IMR-90 (cell line): ENCODE measurements around the gene HAGHL.

Source experiments
- BHLHE40 ChIP-seq: fragments of 150-350 bp; IDR thresholded peaks from 2 replicates; pipeline ENCODE4 v1.6.1; 2016; ENCODE audit warnings: mild to moderate bottlenecking, low read depth, low read length
- CTCF ChIP-seq: conservative IDR thresholded peaks from 2 replicates; pipeline ENCODE4 v1.5.1; 2012; ENCODE audit warnings: mild to moderate bottlenecking, low read depth, low read length, improper control_type of control experiment
- ELK1 ChIP-seq: fragments of 150-350 bp; IDR thresholded peaks from 2 replicates; pipeline ENCODE4 v1.6.1; 2016; ENCODE audit warnings: low read depth, mild to moderate bottlenecking, low read length, moderate library complexity, borderline replicate concordance
- FOS ChIP-seq: fragments of 150-350 bp; IDR thresholded peaks from 2 replicates; pipeline ENCODE4 v1.6.1; 2016; ENCODE audit warnings: low read depth, low read length
- MAFK ChIP-seq: IDR thresholded peaks from 2 replicates; pipeline ENCODE4 v1.6.1; 2012; ENCODE audit warnings: low read depth, low read length, improper control_type of control experiment
- MAZ ChIP-seq: IDR thresholded peaks from 2 replicates; pipeline ENCODE4 v1.6.1; 2012; ENCODE audit warnings: low read depth, mild to moderate bottlenecking, low read length, improper control_type of control experiment, moderate library complexity, borderline replicate concordance
- MXI1 ChIP-seq: IDR thresholded peaks from 2 replicates; pipeline ENCODE4 v1.6.1; 2012; ENCODE audit warnings: low read depth, mild to moderate bottlenecking, low read length, moderate library complexity, borderline replicate concordance
- NFE2L2 ChIP-seq: fragments of 150-350 bp; IDR thresholded peaks from 2 replicates; pipeline ENCODE4 v1.6.1; 2016; ENCODE audit warnings: low read depth, mild to moderate bottlenecking, low read length
- POLR2A ChIP-seq: IDR thresholded peaks from 2 replicates; pipeline ENCODE4 v1.6.1; 2012; ENCODE audit warnings: mild to moderate bottlenecking, low read depth, low read length
- RAD21 ChIP-seq: IDR thresholded peaks from 2 replicates; pipeline ENCODE4 v1.6.1; 2012; ENCODE audit warnings: low read length, improper control_type of control experiment
- RCOR1 ChIP-seq: IDR thresholded peaks from 2 replicates; pipeline ENCODE4 v1.6.1; 2012; ENCODE audit warnings: mild to moderate bottlenecking, low read length, improper control_type of control experiment; ENCODE audit not compliant: insufficient replicate concordance
- RFX5 ChIP-seq: IDR thresholded peaks from 2 replicates; pipeline ENCODE4 v1.8.0; 2012; ENCODE audit warnings: low read depth, mild to moderate bottlenecking, low read length, moderate library complexity
- SMC3 ChIP-seq: fragments of 150-350 bp; IDR thresholded peaks from 2 replicates; pipeline ENCODE4 v1.6.1; 2016; ENCODE audit warnings: low read depth, mild to moderate bottlenecking, antibody characterized with exemption, low read length, moderate library complexity
- USF2 ChIP-seq: fragments of 150-350 bp; IDR thresholded peaks from 2 replicates; pipeline ENCODE4 v1.6.1; 2017; ENCODE audit warnings: mild to moderate bottlenecking, antibody characterized with exemption, low read length, low read depth

DNA sequence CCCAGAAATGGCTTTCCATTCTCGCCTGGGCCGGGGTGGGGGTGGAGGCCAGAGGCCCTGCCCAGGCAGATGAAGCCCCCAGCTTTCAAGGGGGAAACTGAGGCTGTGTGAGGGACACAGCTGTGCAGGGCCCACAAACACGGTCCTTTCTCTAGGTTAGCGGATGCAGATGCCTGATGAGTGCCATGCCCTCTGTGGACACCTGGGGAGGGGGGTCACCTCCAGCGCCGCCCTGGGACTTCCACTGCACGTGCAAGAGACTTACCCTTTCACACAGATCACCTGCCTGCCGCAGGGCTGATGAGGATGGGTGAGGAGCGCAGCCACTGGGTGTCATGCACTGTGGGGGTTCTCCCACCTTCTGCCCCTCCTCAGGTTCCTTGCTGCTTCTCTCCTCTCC, 8.5 kb upstream of the HAGHL start:
- no peak for TF ChIP-seq POLR2A
- no peak for TF ChIP-seq MAFK
- TF ChIP-seq CTCF: no peak
- TF ChIP-seq MXI1: no peak
- TF ChIP-seq SMC3: no peak
- no peak for TF ChIP-seq MAZ
- no peak for TF ChIP-seq USF2
- no peak for TF ChIP-seq RAD21
- TF ChIP-seq RCOR1: no peak
- TF ChIP-seq FOS: no peak
- TF ChIP-seq BHLHE40: no peak
- no peak for TF ChIP-seq NFE2L2
- TF ChIP-seq RFX5: no peak
- TF ChIP-seq ELK1: no peak
